Eye (tissue), 1 donor: ENCODE data around the gene NOS1AP.

Experiments used
- DNase-seq: peaks from one replicate; pipeline ENCODE4 v3.0.0-alpha.2; 2015

The NOS1AP gene

DNA sequence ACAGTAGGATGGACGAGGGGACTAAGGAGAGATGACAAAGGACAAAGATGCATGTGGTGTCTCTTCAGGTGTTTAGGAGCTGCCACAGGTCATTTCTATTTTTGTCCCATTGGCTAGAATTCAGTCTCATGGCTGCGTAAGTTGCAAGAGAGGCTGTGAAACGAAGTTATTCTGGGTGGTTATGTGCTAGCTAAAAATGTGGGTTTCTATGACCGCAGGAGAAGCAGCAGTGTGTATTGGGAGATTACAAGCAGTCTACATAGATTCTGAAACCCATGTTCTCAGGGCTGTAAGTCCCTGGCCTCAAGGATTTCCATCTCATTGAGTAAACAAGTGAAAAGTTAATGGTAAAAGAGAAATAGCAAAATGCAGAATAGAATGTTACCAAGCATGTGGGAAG lies 196.5 kb downstream of the NOS1AP start:
- DNase-seq: no peak

GRCh38 chr1:162270016-162270770 lies 200.7 kb downstream of the NOS1AP start:
- no peak for DNase-seq

DNA sequence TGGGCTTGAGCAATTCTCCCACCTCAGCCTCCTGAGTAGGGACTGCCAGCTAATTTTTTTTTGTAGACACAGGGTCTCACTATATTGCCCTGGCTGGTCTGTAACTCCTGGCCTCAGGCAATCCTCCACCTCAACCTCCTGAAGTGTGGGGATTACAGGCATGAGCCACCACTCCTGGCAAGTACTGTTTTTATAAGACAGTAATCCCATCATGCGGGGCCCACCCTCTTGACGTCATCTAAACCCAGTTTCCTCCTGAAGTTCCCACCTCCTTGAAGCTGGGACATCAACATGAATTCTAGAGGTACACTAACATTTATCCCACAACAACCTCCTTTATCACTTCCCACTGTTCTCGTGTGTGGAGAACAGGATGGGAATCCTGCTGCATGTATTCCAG lies 202.5 kb downstream of the NOS1AP start:
- DNase-seq: no peak

DNA sequence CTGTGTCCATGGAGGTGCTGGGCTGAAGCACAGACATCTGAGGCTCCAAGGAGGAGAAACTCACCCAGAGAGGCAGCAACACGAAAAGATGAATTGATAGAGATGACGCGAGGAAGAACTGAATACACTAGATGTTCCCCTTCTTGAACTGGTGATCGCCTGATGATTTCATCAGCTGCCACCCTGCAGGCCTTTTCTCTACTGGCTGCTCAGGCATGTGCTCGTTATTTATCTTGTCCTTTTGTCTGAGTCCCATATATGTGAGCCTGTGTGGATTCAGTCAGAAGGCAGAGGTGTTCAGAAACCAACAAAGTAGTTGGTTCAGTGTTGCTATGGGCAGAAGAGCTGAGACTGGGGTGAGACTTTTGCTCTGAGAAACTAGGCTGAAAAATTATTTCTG lies 202.9 kb downstream of the NOS1AP start:
- no peak for DNase-seq

GRCh38 chr1:162275622-162276175 lies 206.2 kb downstream of the NOS1AP start:
- DNase-seq: no peak

GRCh38 chr1:162276493-162276892 lies 207.0 kb downstream of the NOS1AP start:
- peak; percentile 50 for DNase-seq

DNA sequence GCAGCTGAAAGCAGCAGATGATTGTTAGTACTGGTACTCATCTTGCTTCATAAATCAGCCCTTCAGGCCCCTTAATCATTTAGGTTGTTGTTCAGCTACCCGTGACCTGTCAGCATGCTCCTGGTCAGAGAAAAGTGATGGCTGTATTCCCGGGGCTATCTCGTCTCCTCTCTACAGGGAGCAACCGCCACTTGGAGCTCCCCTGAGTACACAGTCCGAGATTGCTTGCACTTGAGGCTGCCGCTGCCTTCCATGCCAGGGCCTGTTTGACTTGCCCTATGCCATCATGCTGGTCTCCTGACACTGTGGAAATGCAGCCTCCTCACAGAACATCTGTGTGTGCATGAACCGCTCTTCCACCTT lies 209.6 kb downstream of the NOS1AP start:
- DNase-seq: peak; percentile 79

DNA sequence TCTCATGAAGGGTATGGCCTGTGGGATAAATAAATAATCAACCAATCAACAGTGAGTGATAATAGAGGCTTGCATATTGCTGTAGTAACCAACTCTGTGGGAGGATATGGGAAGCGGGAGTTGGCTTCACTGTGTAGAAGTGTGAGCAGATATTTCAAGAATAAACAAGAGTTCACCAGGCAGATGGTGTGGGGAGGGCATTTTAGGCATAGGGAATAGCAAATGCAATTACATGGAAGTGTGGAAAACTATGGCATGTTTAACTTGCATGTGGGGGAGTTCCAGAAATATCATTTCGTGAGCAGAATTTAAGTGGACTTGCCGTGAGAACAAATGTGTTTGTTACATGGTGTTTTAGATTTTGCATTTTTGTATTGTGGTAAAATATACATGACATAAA lies 211.9 kb downstream of the NOS1AP start:
- DNase-seq: no peak

GRCh38 chr1:162283657-162284056 lies 214.2 kb downstream of the NOS1AP start:
- no peak for DNase-seq

- DNase-seq: no peak
These were observed 214.9 kb downstream of the NOS1AP start for GRCh38 chr1:162284206-162284955.

DNA sequence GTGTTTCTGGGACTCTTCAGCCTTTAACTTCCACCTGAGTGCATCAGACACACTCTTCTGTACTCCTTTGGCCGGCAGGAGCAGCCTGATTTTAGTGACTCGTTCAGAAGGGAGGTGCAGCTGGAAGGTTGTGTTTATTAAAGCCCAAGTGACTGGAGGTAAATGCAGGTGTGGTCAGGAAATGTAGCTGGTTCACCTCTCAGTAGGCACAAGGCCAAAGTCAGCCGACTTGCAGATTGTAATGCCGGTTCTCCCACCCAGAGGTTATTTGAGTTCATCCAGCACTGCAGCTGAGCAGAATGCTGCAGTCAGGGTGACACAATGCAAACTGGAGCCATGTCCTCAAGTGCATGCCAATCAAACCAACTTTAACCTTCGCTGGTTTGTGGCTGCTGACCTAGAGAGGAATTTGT lies 215.7 kb downstream of the NOS1AP start:
- DNase-seq: peak; percentile 40

GRCh38 chr1:162291000-162291399 lies 221.5 kb downstream of the NOS1AP start:
- DNase-seq: no peak

DNA sequence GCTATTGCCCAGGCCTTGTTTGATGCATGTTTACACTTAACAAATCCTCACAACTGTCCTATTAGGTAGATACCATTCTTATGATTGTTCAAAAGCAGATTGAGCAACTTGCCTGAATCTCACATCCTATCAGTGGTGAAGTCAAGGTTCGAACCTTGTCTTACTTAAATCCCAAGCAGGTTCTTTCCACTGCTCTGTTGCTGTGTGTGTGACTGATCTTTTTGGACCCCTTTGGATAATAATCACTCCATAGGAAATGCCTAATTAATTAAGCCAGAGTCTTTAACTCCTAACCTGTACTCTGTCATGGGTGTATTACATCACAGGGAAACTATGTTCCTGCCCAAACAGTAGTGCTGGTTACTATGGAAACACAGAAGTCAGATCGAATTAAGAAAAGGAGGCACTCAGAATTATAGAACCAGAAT lies 222.9 kb downstream of the NOS1AP start:
- DNase-seq: peak; percentile 31

DNA sequence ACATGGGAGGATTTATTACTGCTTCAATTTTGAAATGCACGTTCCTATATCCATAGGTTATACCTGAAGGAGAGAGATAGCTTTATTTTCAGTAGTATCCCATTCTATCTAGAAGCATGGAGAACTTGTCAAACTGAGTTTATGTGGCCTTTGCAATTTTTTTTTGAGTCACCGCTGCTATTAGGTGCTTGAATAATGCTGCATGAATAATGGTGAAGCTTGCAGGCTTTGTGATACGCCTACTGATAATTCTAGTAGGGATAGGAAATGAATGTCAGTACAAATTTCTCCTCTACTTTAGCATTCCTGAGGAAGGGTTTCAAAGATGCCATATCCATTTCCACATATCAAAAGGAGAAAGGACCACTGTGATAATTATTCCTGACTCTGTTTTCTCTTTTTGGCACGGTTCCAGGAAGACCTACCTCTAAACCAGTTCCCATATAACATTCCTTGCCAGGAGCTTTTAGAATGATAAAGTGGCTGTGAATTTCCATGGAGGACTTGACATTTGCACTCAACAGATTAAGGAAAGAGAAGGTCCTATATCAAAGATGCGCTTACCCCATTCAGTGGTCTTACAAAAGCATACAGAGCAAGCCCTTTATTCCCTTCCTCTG lies 223.7 kb downstream of the NOS1AP start:
- DNase-seq: no peak

DNA sequence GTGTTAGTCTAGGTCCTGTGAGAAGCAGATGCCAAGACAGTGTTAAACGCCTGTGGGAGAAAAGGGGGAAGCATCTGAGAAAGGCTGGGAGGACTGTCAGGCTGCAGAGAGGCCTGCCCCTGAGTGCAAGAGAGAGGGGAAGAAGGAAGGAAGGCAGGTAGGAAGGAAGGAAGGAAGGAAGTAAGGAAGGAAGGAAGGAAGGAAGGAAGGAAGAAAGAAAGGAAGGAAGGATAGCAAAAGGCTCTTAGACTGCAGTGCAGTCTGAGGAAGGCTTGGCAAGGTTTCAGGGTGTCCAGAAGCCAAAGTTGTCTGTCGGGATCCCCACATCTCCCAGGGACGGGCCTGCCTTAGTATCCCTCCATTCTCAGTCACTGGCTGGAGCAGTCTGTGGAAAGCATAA lies 224.5 kb downstream of the NOS1AP start:
- DNase-seq: no peak

- DNase-seq: no peak
These were observed 227.7 kb downstream of the NOS1AP start for GRCh38 chr1:162297208-162297607.

DNA sequence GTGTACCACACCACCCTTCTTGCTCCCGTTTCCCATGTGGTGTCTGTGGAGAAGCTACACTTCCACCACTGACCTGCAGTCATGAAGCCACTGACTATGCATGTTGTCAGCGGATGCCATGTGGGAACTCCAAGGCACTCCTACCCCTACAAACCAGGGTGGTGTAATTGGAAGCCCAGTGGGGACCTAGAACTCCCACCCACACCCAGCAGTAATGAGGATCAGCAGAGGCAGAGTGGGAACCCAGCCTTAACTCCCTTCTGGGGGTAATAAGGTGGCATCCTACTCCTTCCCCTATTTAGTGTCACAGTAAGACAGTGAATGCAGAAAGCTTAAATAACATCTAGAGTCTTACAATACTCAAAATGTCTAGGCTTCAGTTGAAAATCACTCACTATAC lies 228.8 kb downstream of the NOS1AP start:
- no peak for DNase-seq

DNA sequence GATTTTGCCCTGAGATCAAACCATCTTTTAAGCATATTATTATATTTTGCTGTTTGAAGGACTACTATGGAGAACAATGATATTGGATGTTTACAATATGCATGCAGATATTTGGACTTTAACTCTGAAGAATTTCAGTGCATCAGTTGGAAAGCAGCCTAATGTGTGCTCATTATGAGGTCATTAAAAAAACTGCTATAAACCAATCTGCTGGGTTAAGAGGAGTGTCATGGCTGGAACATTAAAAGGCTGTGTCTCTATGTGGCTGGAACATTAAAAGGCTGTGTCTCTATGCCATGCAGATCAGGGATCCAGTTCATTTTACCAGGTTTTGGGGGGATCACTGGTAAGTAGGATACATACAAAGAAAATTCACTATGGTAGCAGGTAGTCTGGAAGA lies 229.5 kb downstream of the NOS1AP start:
- DNase-seq: no peak

DNA sequence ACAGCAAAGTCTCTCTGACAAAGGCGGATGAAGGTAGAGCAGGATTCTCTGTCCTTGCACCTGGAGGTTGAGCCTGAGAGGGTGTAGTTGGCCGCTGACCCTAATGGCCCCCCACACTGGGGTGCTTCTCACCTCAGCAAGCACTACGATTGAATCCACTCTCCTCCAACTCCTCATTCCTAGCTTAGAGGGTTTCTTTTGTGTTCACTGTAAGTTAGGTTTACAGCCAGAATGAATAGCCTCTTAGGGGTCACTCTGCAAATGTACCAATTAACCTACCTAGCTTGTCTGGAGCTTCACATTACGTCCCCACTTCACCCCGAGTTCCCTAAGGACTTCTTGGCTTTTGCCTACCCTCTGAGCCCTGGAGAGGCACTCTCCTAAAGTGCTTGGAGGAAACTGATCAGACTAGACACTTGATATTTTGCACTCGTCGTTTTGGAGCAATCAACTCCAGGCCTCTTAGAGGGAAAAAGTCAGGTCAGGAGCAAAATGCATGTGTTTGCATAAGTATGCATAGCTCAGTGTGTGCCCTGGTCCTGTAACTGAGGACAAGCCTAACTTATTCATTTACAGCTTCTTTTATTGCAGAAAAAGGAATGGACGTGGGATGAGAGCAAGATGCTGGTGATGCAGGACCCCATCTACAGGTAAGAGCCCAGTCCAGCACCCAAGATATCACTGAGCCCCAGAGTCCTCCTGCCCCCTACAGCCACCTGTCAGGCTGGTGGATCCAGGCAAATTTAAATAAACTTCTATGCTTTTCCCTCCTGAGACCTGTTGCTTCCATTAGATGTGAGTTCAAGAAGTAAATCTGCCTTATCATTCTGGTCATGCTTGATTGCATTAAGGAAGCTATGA lies 230.8 kb downstream of the NOS1AP start:
- DNase-seq: peak; percentile 62

- no peak for DNase-seq
These were observed 232.2 kb downstream of the NOS1AP start for GRCh38 chr1:162301696-162302095.

DNA sequence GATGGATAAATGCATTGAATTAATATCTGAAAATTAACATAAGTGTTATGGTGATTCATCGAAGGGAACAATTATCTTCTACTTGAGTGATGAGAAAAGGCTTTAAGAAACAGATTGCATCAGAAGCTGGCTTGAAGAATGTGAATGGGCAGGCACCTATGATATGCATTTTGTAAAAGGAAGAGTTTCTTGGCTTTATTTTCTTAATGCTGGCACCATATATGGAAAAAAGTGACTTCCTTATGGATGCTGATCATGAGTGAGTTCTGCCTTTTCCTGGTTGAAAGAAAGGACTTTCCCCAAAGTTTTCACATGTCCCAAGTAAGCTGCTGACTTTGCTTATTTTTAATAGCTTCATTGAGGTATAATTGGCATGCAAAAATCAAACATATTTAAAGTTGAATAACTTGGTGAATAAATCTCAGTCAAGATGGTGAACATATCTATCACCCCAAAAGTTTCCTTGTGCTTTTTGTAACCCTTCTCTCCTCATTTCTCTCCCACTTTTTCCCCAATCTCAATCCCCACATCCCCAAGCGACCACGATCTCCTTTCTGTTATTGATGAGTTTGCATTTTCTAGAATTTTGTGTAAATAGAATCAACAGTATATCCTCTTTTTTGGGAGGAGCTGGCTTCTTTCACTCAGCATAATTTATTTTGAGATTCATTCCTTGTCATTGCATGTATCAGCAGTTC lies 233.0 kb downstream of the NOS1AP start:
- DNase-seq: no peak

DNA sequence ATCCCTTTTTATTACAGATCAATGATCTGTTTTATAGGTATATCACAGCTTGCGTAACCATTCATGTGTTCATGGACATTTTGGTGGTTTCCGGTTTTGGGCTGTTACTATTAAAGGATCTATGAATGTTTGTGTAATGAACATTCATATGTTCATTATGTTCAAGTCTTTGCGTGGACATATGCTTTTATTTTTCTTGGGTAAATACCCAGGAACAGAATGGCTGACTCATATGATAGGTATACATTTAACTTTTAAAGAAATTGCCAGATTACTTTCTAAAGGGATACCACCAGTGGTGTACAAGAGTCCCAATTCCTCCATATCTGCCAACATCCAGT lies 233.5 kb downstream of the NOS1AP start:
- no peak for DNase-seq
